HG03439 (cell line): Measurements from ENCODE around the gene IL32.

Experiments used
- ATAC-seq: cut with Tn5 transposase; IDR thresholded peaks from one replicate; pipeline ENCODE4 v1.9.1; 2021; ENCODE audit warnings: mild to moderate bottlenecking, moderate library complexity; ENCODE audit not compliant: unreplicated experiment

IL32 gene

GRCh38 chr16:3065069-3065741 is at the start of gene IL32:
TSS of gene IL32 (plus strand) at chr16:3065640. CDS start at chr16:3065812, 172 bp downstream.
- ATAC-seq, result no peak

GRCh38 chr16:3015865-3016521 is 49.4 kb upstream of the IL32 start:
- no peak for ATAC-seq

GRCh38 chr16:3017344-3017743 is 48.1 kb upstream of the IL32 start:
- ATAC-seq, result no peak

- no peak for ATAC-seq
Measured at GRCh38 chr16:3017794-3018506, 47.5 kb upstream of the IL32 start, which contains the start of gene CLDN6. TSS of gene CLDN6 (minus strand) at chr16:3018183. CDS start at chr16:3016021, 2,162 bp downstream.

GRCh38 chr16:3019594-3020246 is 45.7 kb upstream of the IL32 start:
- no peak for ATAC-seq

- no peak for ATAC-seq
Measured at GRCh38 chr16:3020247-3020603, 45.2 kb upstream of the IL32 start, which contains the start of gene TNFRSF12A. TSS of gene TNFRSF12A (plus strand) at chr16:3020368. CDS start at chr16:3020398, 30 bp downstream.

- ATAC-seq, result no peak
Measured at GRCh38 chr16:3020604-3021448, 44.6 kb upstream of the IL32 start.

GRCh38 chr16:3021449-3022207 is 43.8 kb upstream of the IL32 start:
- ATAC-seq, result no peak

- no peak for ATAC-seq
Measured at GRCh38 chr16:3022208-3022683, 43.2 kb upstream of the IL32 start.

GRCh38 chr16:3022684-3023414 is 42.6 kb upstream of the IL32 start:
- no peak for ATAC-seq

GRCh38 chr16:3023415-3023668 is 42.1 kb upstream of the IL32 start:
- ATAC-seq, result no peak

GRCh38 chr16:3023669-3024478 is 41.6 kb upstream of the IL32 start, which contains the start of the genes HCFC1R1 and THOC6:
TSS of gene HCFC1R1 (minus strand) at chr16:3023942. CDS start at chr16:3023941, 1 bp downstream.
TSS of gene THOC6 (plus strand) at chr16:3024035. CDS start at chr16:3024327, 292 bp downstream.
- peak; percentile 73 for ATAC-seq

GRCh38 chr16:3025032-3026002 is 40.1 kb upstream of the IL32 start:
- ATAC-seq, result no peak

GRCh38 chr16:3026003-3026378 is 39.4 kb upstream of the IL32 start:
- ATAC-seq, result no peak

- no peak for ATAC-seq
Measured at GRCh38 chr16:3026609-3027488, 38.6 kb upstream of the IL32 start.

GRCh38 chr16:3027489-3027795 is 38.0 kb upstream of the IL32 start:
- no peak for ATAC-seq
